ENCODE results near the gene TARS1. TPM values are rescaled to one million over a fixed set of nuclear protein-coding genes. Genes with fewer than 3 reads are reported as not detected.

Gene TARS1
- total RNA-seq (10 to 100 TPM; 61.7 to 85.0 (median 74.9) TPM), polyA plus RNA-seq (62.6 TPM)
- long read RNA-seq, donor 1, full-length matches to known transcripts, result 131 of 143 reads
- long read RNA-seq, donor 1, partial matches to known transcripts, result 8 of 143 reads
- long read RNA-seq, donor 1, other reads (novel, unspliced or antisense), result 4 of 143 reads
- long read RNA-seq, donor 2, full-length matches to known transcripts, result 46 of 48 reads
- long read RNA-seq, donor 2, partial matches to known transcripts, result 2 of 48 reads
- long read RNA-seq, donor 2, other reads (novel, unspliced or antisense), result 0 of 48 reads
- long read RNA-seq, donor 3, full-length matches to known transcripts, result 309 of 360 reads
- long read RNA-seq, donor 3, partial matches to known transcripts, result 40 of 360 reads
- long read RNA-seq, donor 3, other reads (novel, unspliced or antisense), result 11 of 360 reads
- long read RNA-seq, donor 4, full-length matches to known transcripts, result 51 of 52 reads
- long read RNA-seq, donor 4, partial matches to known transcripts, result 1 of 52 reads
- long read RNA-seq, donor 4, other reads (novel, unspliced or antisense), result 0 of 52 reads

DNA sequence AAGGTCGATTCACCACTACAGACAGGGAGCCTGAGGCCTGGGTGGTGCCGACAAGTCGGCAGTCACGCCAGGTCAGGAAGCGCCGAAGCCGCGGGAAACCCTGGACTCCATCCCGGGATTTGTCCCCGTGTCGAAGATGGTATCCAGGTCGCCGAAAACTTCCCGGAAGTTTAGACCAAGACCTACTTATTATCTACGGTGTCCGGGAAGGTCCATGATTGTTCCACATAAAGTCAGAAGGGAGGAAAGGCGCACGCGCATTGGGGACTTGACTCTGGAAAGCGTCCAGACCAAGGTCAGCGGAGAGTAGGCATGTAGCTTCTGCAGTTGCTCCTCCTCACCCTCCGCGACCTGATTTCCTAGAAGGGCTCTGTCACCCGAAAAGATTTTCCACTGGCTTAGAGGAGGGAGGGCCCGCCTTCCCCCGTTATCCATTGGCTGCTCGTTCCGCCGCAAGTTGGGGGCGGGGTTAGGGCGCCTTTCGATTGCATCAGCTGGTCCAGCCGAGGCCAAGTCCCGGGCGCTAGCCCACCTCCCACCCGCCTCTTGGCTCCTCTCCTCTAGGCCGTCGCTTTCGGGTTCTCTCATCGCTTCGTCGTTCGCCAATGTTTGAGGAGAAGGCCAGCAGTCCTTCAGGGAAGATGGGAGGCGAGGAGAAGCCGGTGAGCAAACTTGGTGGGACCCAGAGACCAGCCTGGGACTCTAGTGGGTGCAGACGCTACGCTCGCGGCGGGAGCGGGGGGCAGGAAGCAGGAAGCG, at the start of gene TARS1:
Gene TARS1, plus strand, starts transcription at position 484 of the 759 bp plus-strand sequence. Its CDS starts 122 bp downstream, at position 606.
- Histone ChIP-seq H3K4me1 (ENCODE audit: control insufficient read depth, insufficient read depth, low read length) (no peaks in the 10 kb centered on the region), H3K27me3 (ENCODE audit: control insufficient read depth, insufficient read depth) (no peaks in the 10 kb centered on the region), H3K27ac (ENCODE audit: low read length) (peak within 1 kb of the TSS; percentile 98), H3K9me3 (ENCODE audit: control insufficient read depth, low read length) (peaks cover 3% of the 10 kb centered on the region), H3K4me3 (ENCODE audit: low read length) (peak within 1 kb of the TSS; percentile 91)
- under 1% methylated on average over 52 of the region's 52 CpGs for WGBS
- ATAC-seq, result peak; percentile 99
- intact Hi-C loops (cut with DNase I), result no loop called here
- peak; percentile 98 to 99 (median 99) for DNase-seq

DNA sequence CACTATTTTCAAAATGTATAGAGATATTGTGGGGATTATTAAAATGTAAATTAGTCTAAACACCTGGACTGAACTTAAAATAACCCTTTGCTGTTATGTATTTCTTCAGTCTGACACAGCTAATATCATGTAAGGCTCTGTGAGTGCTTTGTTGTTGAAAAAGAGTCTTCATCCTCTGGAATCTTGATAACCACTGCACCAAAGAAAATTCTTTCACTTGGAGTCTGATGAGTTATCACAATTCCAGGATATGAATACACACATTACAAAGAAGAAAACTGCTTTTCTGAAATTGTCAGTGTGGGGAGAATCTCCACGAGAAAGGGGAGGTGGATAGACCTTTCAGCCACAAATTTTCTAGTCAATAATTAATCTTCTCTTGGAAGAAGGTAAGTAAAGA, 42.3 kb upstream of the TARS1 start:
- H3K4me1 ChIP-seq (ENCODE audit: control insufficient read depth, insufficient read depth, low read length), result no peaks in the 10 kb centered on the region
- DNase-seq (no peak), ATAC-seq (no peak)
- no peaks in the 10 kb centered on the region for H3K27me3 ChIP-seq (ENCODE audit: control insufficient read depth, insufficient read depth)
- H3K27ac ChIP-seq (ENCODE audit: low read length), result no peak overlapping the region
- intact Hi-C loops (cut with DNase I), result no loop called here
- H3K4me3 ChIP-seq (ENCODE audit: low read length), result no peak overlapping the region
- WGBS, result 85% methylated on average over 1 of the region's 1 CpG
- H3K9me3 ChIP-seq (ENCODE audit: control insufficient read depth, low read length), result peaks cover 2% of the 10 kb centered on the region

DNA sequence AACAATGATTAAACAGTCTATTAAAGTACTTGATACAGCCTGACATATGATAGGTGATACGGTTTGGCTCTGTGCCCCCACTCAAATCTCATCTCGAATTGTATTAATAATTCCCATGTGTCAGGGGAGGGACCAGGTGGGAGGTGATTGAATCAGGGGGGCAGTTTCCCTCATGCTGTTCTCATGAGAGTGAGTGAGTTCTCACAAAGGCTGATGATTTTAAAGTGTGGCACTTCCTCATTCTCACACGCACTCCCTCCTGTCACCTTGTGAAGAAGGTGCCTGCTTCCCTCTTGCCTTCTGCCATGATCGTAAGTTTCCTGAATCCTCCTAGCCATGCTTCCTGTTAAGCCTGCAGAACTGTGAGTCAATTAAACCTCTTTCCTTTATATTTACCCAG, 40.1 kb upstream of the TARS1 start:
- 57% methylated on average over 4 of the region's 4 CpGs for WGBS
- no peak overlapping the region for H3K4me3 ChIP-seq (ENCODE audit: low read length)
- intact Hi-C loops (cut with DNase I), result no loop called here
- no peak overlapping the region for H3K27ac ChIP-seq (ENCODE audit: low read length)
- H3K4me1 ChIP-seq (ENCODE audit: control insufficient read depth, insufficient read depth, low read length), result no peaks in the 10 kb centered on the region
- ATAC-seq (no peak), DNase-seq (no peak)
- H3K9me3 ChIP-seq (ENCODE audit: control insufficient read depth, low read length), result peaks cover 2% of the 10 kb centered on the region
- H3K27me3 ChIP-seq (ENCODE audit: control insufficient read depth, insufficient read depth), result no peaks in the 10 kb centered on the region

DNA sequence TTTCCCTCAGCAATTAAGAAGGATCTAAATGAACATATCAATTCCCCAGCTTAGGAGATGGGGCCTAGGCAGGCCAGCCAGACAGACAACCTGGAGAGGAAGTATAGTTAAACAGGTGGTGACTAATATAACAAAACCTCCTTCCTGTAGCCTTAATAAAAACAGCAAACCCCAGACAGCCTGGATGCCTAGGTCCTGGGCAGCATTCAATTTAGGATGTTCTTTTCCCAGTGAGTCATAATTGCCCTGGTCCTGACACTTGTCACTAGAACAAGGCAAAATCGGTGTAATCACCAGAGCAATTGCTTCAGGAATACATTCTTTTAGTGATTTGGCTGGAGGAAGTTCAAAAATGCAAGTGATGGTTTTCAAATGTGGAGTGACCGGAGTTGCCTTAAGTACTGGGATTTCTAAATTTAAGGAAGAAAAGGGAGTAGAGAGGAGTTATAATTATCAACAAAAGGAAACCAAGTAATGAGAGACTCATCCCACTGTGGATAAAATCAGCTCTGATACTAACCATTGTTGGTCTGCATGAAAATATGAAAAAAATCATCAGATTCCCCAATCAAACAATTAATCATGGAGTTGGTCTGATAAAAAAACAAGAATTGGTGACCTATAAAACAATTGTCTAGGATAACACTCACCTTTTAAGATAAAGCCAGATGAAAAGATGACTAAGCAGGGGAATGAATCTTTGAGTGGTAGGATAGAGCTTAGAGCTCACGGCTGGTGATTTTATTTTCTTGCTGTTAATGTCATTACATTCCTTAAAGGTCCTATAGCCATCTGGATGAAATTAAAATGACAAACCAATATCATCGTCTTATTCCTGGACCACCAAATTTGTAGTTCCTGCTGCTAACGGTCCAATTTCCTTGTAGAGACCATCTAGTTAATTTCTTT, 39.0 kb upstream of the TARS1 start:
- Histone ChIP-seq H3K27ac (ENCODE audit: low read length) (no peak overlapping the region), H3K4me1 (ENCODE audit: control insufficient read depth, insufficient read depth, low read length) (no peaks in the 10 kb centered on the region), H3K9me3 (ENCODE audit: control insufficient read depth, low read length) (peaks cover 2% of the 10 kb centered on the region), H3K4me3 (ENCODE audit: low read length) (no peak overlapping the region), H3K27me3 (ENCODE audit: control insufficient read depth, insufficient read depth) (no peaks in the 10 kb centered on the region)
- intact Hi-C loops (cut with DNase I), result no loop called here
- DNase-seq (no peak), ATAC-seq (peak in 1 of 2 donors; percentile 77)
- 53% methylated on average over 5 of the region's 5 CpGs for WGBS

DNA sequence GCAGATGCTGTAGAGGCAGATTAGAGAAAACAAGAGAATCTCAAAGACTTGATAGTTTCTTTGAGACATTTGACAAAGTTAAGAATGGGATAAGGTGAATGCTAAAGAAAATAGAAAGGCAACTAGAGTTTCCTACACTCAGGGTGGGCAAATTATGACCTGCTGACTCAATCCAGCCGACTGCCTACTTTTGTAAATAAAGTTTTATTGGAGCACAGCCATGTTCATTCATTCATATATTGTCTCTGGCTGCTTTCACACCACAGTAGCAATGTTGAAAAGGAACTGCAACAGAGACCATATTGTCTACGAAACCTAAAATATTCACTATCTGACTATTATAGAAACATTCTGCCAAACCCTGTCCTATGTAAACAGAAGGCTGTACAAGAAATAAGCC, 37.6 kb upstream of the TARS1 start:
- intact Hi-C loops (cut with DNase I), result no loop called here
- DNase-seq (no peak), ATAC-seq (no peak)
- 53% methylated on average over 2 of the region's 2 CpGs for WGBS
- no peak overlapping the region for H3K4me3 ChIP-seq (ENCODE audit: low read length)
- no peaks in the 10 kb centered on the region for H3K4me1 ChIP-seq (ENCODE audit: control insufficient read depth, insufficient read depth, low read length)
- peaks cover 2% of the 10 kb centered on the region for H3K9me3 ChIP-seq (ENCODE audit: control insufficient read depth, low read length)
- H3K27ac ChIP-seq (ENCODE audit: low read length), result no peak overlapping the region
- H3K27me3 ChIP-seq (ENCODE audit: control insufficient read depth, insufficient read depth), result no peaks in the 10 kb centered on the region

DNA sequence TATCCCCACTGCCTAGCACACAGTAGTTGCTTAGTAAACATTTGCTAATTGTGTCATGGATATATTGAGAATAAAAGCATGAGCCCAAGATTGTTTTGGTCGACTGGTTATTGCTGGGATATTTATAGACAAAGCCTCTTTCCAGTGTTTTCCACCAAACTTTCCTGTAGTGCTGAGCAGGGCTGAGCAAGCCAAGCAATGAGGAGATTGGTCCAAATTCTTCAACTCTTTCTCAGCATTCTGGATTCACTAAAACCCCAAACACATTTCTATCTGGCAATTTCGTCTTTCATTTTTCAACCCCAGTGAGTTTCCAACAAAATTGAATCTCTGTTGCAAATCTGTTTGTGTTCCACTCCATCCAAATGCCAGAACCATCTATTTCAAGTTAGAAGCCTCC, 31.9 kb upstream of the TARS1 start:
- ATAC-seq, result no peak
- DNase-seq, result no peak
- no peaks in the 10 kb centered on the region for H3K27me3 ChIP-seq (ENCODE audit: control insufficient read depth, insufficient read depth)
- no peak overlapping the region for H3K27ac ChIP-seq (ENCODE audit: low read length)
- WGBS, result 46% methylated on average over 2 of the region's 2 CpGs
- H3K9me3 ChIP-seq (ENCODE audit: control insufficient read depth, low read length), result no peaks in the 10 kb centered on the region
- H3K4me3 ChIP-seq (ENCODE audit: low read length), result no peak overlapping the region
- H3K4me1 ChIP-seq (ENCODE audit: control insufficient read depth, insufficient read depth, low read length), result no peaks in the 10 kb centered on the region
- intact Hi-C loops (cut with DNase I), result no loop called here

DNA sequence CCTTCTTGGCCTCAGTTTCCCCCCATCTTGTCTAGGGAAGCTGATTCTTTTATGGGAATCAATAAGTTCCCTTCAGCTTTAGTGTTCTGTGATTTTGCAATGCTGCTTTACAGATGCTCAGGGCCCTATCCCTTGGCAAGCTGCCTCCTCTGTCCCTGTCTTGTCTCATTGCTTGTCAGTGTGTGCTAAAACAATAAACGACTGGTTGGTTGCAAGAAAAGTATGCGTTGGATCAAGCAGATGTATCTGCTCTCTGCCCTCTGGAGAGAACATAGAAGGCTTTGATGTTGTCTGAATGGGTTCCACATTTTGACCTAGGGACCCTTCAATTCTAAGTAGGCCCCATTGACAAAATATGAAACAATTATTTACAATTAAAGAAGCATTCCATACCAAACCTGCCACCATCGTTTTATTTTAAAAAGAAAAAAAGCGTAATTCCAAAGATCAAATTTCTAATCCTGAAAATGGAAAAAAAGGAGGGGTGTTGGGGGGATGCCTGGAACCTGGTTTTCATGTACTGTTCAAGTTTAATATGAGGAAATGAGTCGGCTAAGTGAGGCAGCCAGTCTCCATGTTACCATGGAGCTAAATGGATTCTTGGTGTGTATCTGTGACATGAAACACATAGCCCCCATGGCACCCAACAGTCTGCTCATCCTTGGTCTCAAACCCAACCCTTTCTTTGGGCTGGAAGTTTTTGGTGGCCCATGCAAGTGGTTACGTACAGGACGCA, 31.2 kb upstream of the TARS1 start:
- H3K27me3 ChIP-seq (ENCODE audit: control insufficient read depth, insufficient read depth), result no peaks in the 10 kb centered on the region
- WGBS, result 65% methylated on average over 7 of the region's 7 CpGs
- DNase-seq (peak in 1 of 3 donors; percentile 50), ATAC-seq (no peak)
- no peaks in the 10 kb centered on the region for H3K9me3 ChIP-seq (ENCODE audit: control insufficient read depth, low read length)
- intact Hi-C loops (cut with DNase I), result no loop called here
- H3K4me3 ChIP-seq (ENCODE audit: low read length), result no peak overlapping the region
- H3K4me1 ChIP-seq (ENCODE audit: control insufficient read depth, insufficient read depth, low read length), result no peaks in the 10 kb centered on the region
- H3K27ac ChIP-seq (ENCODE audit: low read length), result no peak overlapping the region

DNA sequence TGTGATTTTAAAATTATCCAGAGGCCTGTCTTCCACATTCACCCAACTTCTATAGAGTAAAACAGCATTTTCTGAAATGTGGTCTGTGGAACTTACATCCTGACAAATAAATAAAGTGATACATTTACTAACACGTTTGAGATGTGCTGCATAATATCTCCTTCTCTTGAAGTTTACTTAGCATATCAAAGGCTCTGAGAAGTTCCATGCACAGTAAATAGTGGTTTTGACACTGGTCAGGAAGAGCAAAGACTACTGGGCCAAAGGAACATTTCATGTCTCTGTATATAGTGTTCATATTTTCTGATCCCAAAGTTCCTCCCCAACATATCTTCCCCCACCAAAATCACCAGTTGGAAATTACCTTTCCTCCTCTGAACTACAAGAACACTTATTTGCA, 30.5 kb upstream of the TARS1 start:
- H3K4me3 ChIP-seq (ENCODE audit: low read length), result no peak overlapping the region
- no peak for DNase-seq
- intact Hi-C loops (cut with DNase I), result no loop called here
- no peaks in the 10 kb centered on the region for H3K27me3 ChIP-seq (ENCODE audit: control insufficient read depth, insufficient read depth)
- no peak overlapping the region for H3K27ac ChIP-seq (ENCODE audit: low read length)
- 45% methylated on average over 1 of the region's 1 CpG for WGBS
- H3K4me1 ChIP-seq (ENCODE audit: control insufficient read depth, insufficient read depth, low read length), result no peaks in the 10 kb centered on the region
- no peaks in the 10 kb centered on the region for H3K9me3 ChIP-seq (ENCODE audit: control insufficient read depth, low read length)
- no peak for ATAC-seq

DNA sequence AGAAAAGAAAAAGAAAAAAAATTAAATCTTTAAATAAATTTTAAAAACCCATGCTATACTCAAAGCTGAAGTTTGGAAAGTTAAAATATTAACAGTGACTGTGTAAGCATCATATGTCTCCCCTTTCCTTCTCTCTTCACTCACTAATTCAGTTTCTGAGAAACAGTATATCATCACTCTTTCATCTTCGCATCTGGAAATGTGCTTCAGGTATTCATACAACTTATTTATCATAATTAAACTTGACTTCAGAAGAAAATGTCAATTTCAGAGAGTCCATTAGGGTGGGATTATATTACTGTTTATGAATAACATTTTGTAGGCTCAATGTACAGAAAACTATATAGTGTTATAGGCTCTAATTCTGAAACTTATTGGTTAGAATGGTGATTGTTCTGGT, 29.3 kb upstream of the TARS1 start:
- Histone ChIP-seq H3K27ac (ENCODE audit: low read length) (no peak overlapping the region), H3K27me3 (ENCODE audit: control insufficient read depth, insufficient read depth) (no peaks in the 10 kb centered on the region), H3K9me3 (ENCODE audit: control insufficient read depth, low read length) (no peaks in the 10 kb centered on the region), H3K4me1 (ENCODE audit: control insufficient read depth, insufficient read depth, low read length) (no peaks in the 10 kb centered on the region), H3K4me3 (ENCODE audit: low read length) (no peak overlapping the region)
- WGBS, result 96% methylated on average over 1 of the region's 1 CpG
- intact Hi-C loops (cut with DNase I), result no loop called here
- ATAC-seq (no peak), DNase-seq (no peak)

DNA sequence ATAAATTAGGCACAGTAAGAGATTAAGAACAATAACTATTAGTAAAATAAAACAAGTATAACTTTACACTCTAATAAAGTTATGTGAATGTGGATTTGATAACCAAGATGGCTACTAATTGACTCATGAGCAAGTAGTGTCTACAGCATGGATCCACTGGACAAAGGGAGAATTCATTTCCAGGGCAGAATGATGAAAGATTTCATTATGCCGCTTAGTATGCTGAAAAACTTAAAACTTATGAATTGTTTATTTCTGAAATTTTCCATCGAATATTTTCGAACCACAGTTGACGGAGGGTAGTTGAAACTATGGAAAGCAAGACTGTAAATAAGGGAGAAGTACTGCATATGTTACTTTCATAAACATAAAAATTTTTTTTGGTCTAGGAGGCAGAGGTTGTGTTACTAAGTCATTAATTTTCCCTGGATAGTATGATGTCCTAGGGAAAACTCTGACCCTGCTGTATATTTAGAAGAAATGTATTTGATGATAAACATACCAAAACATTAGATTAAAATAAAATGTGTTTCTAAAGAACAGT, 24.9 kb upstream of the TARS1 start:
- H3K9me3 ChIP-seq (ENCODE audit: control insufficient read depth, low read length), result no peaks in the 10 kb centered on the region
- no peak for ATAC-seq
- H3K4me1 ChIP-seq (ENCODE audit: control insufficient read depth, insufficient read depth, low read length), result no peaks in the 10 kb centered on the region
- no peak for DNase-seq
- no peaks in the 10 kb centered on the region for H3K27me3 ChIP-seq (ENCODE audit: control insufficient read depth, insufficient read depth)
- 86% methylated on average over 4 of the region's 4 CpGs for WGBS
- intact Hi-C loops (cut with DNase I), result no loop called here
- no peak overlapping the region for H3K27ac ChIP-seq (ENCODE audit: low read length)
- no peak overlapping the region for H3K4me3 ChIP-seq (ENCODE audit: low read length)
